ENCODE results near the gene TWIST2. TPM values are rescaled to one million over a fixed set of nuclear protein-coding genes. Genes with fewer than 3 reads are reported as not detected.

The TWIST2 gene
- total RNA-seq, 1 experiment from 2014 or later = 0.22 TPM

GRCh38 chr2:238942726-238943300 lies 94.9 kb downstream of the TWIST2 start:
- Mint-ChIP-seq H3K27me3 (ENCODE audit: low read depth) (peaks cover 12% of the 10 kb centered on the region), H3K9me3 (no peaks in the 10 kb centered on the region; a peak in 1 of 5 replicates)
- no CpG with 5 or more reads among the region's 13 CpGs for WGBS (ENCODE audit: extremely low coverage, insufficient read length, low lambda C conversion rate)

More at GRCh38 chr2:238942726-238943300, 94.9 kb downstream of the TWIST2 start:
- H3K27me3 ChIP-seq (ENCODE audit: insufficient read depth, low read length) = no peaks in the 10 kb centered on the region
- H2BK20ac ChIP-seq (ENCODE audit: low read depth, low read length, poor library complexity, severe bottlenecking) = no peak overlapping the region
- H3K4me2 ChIP-seq (ENCODE audit: insufficient read depth, insufficient read length, low read length) = no peak overlapping the region
- H3K23me2 ChIP-seq (ENCODE audit: insufficient read length, low read depth, low read length, poor library complexity, severe bottlenecking) = no peaks in the 10 kb centered on the region
- H4K20me1 ChIP-seq (ENCODE audit: control insufficient read depth, insufficient read depth, insufficient read length) = no peaks in the 10 kb centered on the region
- no peak overlapping the region for H3K14ac ChIP-seq (ENCODE audit: insufficient read depth, low read length)
- no peak overlapping the region for H2AK5ac ChIP-seq (ENCODE audit: insufficient read length, low read length)
- no peak overlapping the region for H3K18ac ChIP-seq (ENCODE audit: insufficient read length, low read depth, low read length)
- no peak overlapping the region for H3K4me3 Mint-ChIP-seq
- peaks cover 0 to 3% of the 10 kb centered on the region in 2 experiments; a peak in 1 of 4 replicates for H3K4me1 Mint-ChIP-seq
- H4K8ac ChIP-seq (replicated peaks; ENCODE audit: insufficient read length, low read depth, low read length) = no peak overlapping the region
- H2BK5ac ChIP-seq (ENCODE audit: insufficient read length, low read length) = no peak overlapping the region
- H2BK12ac ChIP-seq (ENCODE audit: insufficient read length, low read depth, low read length) = no peak overlapping the region
- H4K5ac ChIP-seq (ENCODE audit: insufficient read length, low read depth, low read length) = no peak overlapping the region
- no peaks in the 10 kb centered on the region for H3K79me1 ChIP-seq (ENCODE audit: insufficient read depth, low read depth, low read length, poor library complexity, severe bottlenecking)
- no peaks in the 10 kb centered on the region for H3K9me3 ChIP-seq (ENCODE audit: control insufficient read depth, low read depth, low read length)
- H3K23ac ChIP-seq (ENCODE audit: insufficient read length, low read depth, low read length) = no peak overlapping the region
- H2BK15ac ChIP-seq (ENCODE audit: low read depth, low read length) = no peak overlapping the region
- no peak overlapping the region for H3K56ac ChIP-seq (ENCODE audit: insufficient read length, low read depth, low read length)
- H2BK120ac ChIP-seq (ENCODE audit: low read depth, low read length, poor library complexity, severe bottlenecking) = no peak overlapping the region
- DNase-seq = peak; percentile 10
- no peaks in the 10 kb centered on the region for H3K79me2 ChIP-seq (ENCODE audit: insufficient read depth, low read length)
- no peak overlapping the region for H3K4ac ChIP-seq (ENCODE audit: low read depth, low read length)
- H3K27ac Mint-ChIP-seq = no peak overlapping the region
- no peaks in the 10 kb centered on the region for H3K4me1 ChIP-seq (ENCODE audit: insufficient read depth, low read length)
- no peak overlapping the region for H4K91ac ChIP-seq (ENCODE audit: insufficient read length, low read depth, low read length)
- no peak overlapping the region for H3K27ac ChIP-seq (ENCODE audit: insufficient read length, low read depth, low read length)
- H3K36me3 Mint-ChIP-seq (ENCODE audit: insufficient read depth in 1 of 3, low read depth in 3 of 3) = no peaks in the 10 kb centered on the region
- TF ChIP-seq CTCF (conservative IDR thresholded peaks at IDR 0.05) = no peak
- no peak overlapping the region for H2AFZ ChIP-seq (ENCODE audit: low read length)
- no peak overlapping the region for H3K9ac ChIP-seq (ENCODE audit: extremely low read depth, insufficient read length, low read length)
- H3T11ph ChIP-seq (ENCODE audit: low read length) = no peak overlapping the region

Data from H9 (cell line).